ENCODE measurements around the gene BAIAP3.
"Not testable (repeated sequence)": the region's sequence is repeated elsewhere in the genome, so short reads cannot be mapped to it uniquely, and the experiment has no call there.

Gene BAIAP3

GRCh38 chr16:1333149-1333812 lies at the start of gene BAIAP3:
Gene BAIAP3, plus strand, starts transcription at chr16:1333645. Its CDS starts 4,905 bp downstream, at chr16:1338550.
- peak; percentile 61 for DNase-seq

GRCh38 chr16:1283996-1284616 lies 49.3 kb upstream of the BAIAP3 start:
- DNase-seq: no peak

- DNase-seq: no peak
Observed at GRCh38 chr16:1285669-1286512, 47.6 kb upstream of the BAIAP3 start.

- DNase-seq: no peak
Observed at GRCh38 chr16:1286513-1287094, 46.8 kb upstream of the BAIAP3 start.

- DNase-seq: no peak
Observed at GRCh38 chr16:1287982-1288670, 45.3 kb upstream of the BAIAP3 start.

- DNase-seq: no peak
Observed at GRCh38 chr16:1288813-1289476, 44.5 kb upstream of the BAIAP3 start.

- DNase-seq: no peak
Observed at GRCh38 chr16:1289477-1289866, 44.0 kb upstream of the BAIAP3 start.

GRCh38 chr16:1290063-1290501 lies 43.4 kb upstream of the BAIAP3 start:
- no peak for DNase-seq

GRCh38 chr16:1290860-1291575 lies 42.4 kb upstream of the BAIAP3 start:
- no peak for DNase-seq

GRCh38 chr16:1291576-1291974 lies 41.9 kb upstream of the BAIAP3 start:
- DNase-seq: no peak

GRCh38 chr16:1292208-1292607 lies 41.2 kb upstream of the BAIAP3 start:
- DNase-seq: not testable (repeated sequence)

GRCh38 chr16:1292808-1293207 lies 40.6 kb upstream of the BAIAP3 start:
- DNase-seq: not testable (repeated sequence)

- DNase-seq: no peak
Observed at GRCh38 chr16:1293921-1294656, 39.4 kb upstream of the BAIAP3 start.

- DNase-seq: no peak
Observed at GRCh38 chr16:1295465-1295864, 38.0 kb upstream of the BAIAP3 start.

GRCh38 chr16:1296688-1297017 lies 36.8 kb upstream of the BAIAP3 start:
- not testable (repeated sequence) for DNase-seq

GRCh38 chr16:1297018-1297696 lies 36.3 kb upstream of the BAIAP3 start:
- no peak for DNase-seq

GRCh38 chr16:1298406-1298805 lies 35.0 kb upstream of the BAIAP3 start:
- no peak for DNase-seq

GRCh38 chr16:1299012-1299867 lies 34.2 kb upstream of the BAIAP3 start:
- DNase-seq: no peak

- no peak for DNase-seq
Observed at GRCh38 chr16:1299868-1300203, 33.6 kb upstream of the BAIAP3 start.

Measured in activated T-cell treated with anti-CD3 and anti-CD28 coated beads, Interleukin-2, amount 50 U/mL, for 1 hour (primary cell).